Adipocyte (in vitro differentiated cells): ENCODE results near the gene CPM.

Experiments used
- DNase-seq: peaks from one replicate; pipeline ENCODE4 v3.0.0-alpha.2; 2015; ENCODE audit warnings: low read depth
- H3K27me3 ChIP-seq: replicated peaks from 2 replicates; pipeline ENCODE4 v1.7.0; 2013; ENCODE audit warnings: mild to moderate bottlenecking, low read length, moderate library complexity; ENCODE audit not compliant: control insufficient read depth, insufficient read depth
- H3K36me3 ChIP-seq: 2 replicates; pipeline ENCODE4 v1.7.0; 2013; ENCODE audit warnings: low read length, mild to moderate bottlenecking, moderate library complexity; ENCODE audit not compliant: control insufficient read depth, insufficient read depth, severe bottlenecking
- H3K4me1 ChIP-seq: 2 replicates; pipeline ENCODE4 v1.7.0; 2013; ENCODE audit warnings: mild to moderate bottlenecking, low read length, moderate library complexity; ENCODE audit not compliant: control insufficient read depth, insufficient read depth
- H3K4me3 ChIP-seq: 2 replicates; pipeline ENCODE4 v1.7.0; 2013; ENCODE audit warnings: mild to moderate bottlenecking, low read length, moderate library complexity
- H3K9ac ChIP-seq: 2 replicates; pipeline ENCODE4 v1.7.0; 2013; ENCODE audit warnings: mild to moderate bottlenecking, low read length, moderate library complexity
- H3K9me3 ChIP-seq: 2 replicates; pipeline ENCODE4 v1.7.0; 2013; ENCODE audit warnings: mild to moderate bottlenecking, low read length, moderate library complexity; ENCODE audit not compliant: control insufficient read depth

CPM gene

GRCh38 chr12:68970306-68970705 lies 37.3 kb upstream of the CPM start:
- Histone ChIP-seq H3K9ac (peak overlapping the region; percentile 26), H3K36me3 (no peaks in the 10 kb centered on the region), H3K4me1 (peaks cover 21% of the 10 kb centered on the region), H3K27me3 (no peaks in the 10 kb centered on the region), H3K9me3 (no peaks in the 10 kb centered on the region), H3K4me3 (no peak overlapping the region)
- no peak for DNase-seq

- no peak for DNase-seq
- peaks cover 43% of the 10 kb centered on the region for H3K4me1 ChIP-seq
- H3K9ac ChIP-seq: no peak overlapping the region
- no peaks in the 10 kb centered on the region for H3K36me3 ChIP-seq
- H3K27me3 ChIP-seq: no peaks in the 10 kb centered on the region
- H3K9me3 ChIP-seq: no peaks in the 10 kb centered on the region
- no peak overlapping the region for H3K4me3 ChIP-seq
Observed at GRCh38 chr12:68967046-68967445, 34.1 kb upstream of the CPM start.

GRCh38 chr12:68963856-68964745 lies 31.1 kb upstream of the CPM start:
- DNase-seq: no peak
- Histone ChIP-seq H3K9ac (no peak overlapping the region), H3K36me3 (no peaks in the 10 kb centered on the region), H3K27me3 (no peaks in the 10 kb centered on the region), H3K4me1 (peaks cover 40% of the 10 kb centered on the region), H3K4me3 (no peak overlapping the region), H3K9me3 (no peaks in the 10 kb centered on the region)

- peak; percentile 70 for DNase-seq
- peak overlapping the region; percentile 34 for H3K9ac ChIP-seq
- H3K9me3 ChIP-seq: no peaks in the 10 kb centered on the region
- H3K27me3 ChIP-seq: no peaks in the 10 kb centered on the region
- H3K4me3 ChIP-seq: no peak overlapping the region
- no peaks in the 10 kb centered on the region for H3K36me3 ChIP-seq
- H3K4me1 ChIP-seq: peaks cover 50% of the 10 kb centered on the region
Observed at GRCh38 chr12:68962877-68963855, 30.2 kb upstream of the CPM start.

- Histone ChIP-seq H3K9me3 (no peaks in the 10 kb centered on the region), H3K4me3 (no peak overlapping the region), H3K4me1 (peaks cover 62% of the 10 kb centered on the region), H3K27me3 (no peaks in the 10 kb centered on the region), H3K9ac (peak overlapping the region; percentile 72), H3K36me3 (no peaks in the 10 kb centered on the region)
- DNase-seq: no peak
Observed at GRCh38 chr12:68959891-68960464, 27.0 kb upstream of the CPM start.

- Histone ChIP-seq H3K9ac (peak overlapping the region; percentile 72), H3K9me3 (no peaks in the 10 kb centered on the region), H3K4me1 (peaks cover 63% of the 10 kb centered on the region), H3K4me3 (peak overlapping the region; percentile 5), H3K27me3 (no peaks in the 10 kb centered on the region), H3K36me3 (no peaks in the 10 kb centered on the region)
- no peak for DNase-seq
Observed at GRCh38 chr12:68959143-68959858, 26.3 kb upstream of the CPM start.

- DNase-seq: no peak
- H3K27me3 ChIP-seq: no peaks in the 10 kb centered on the region
- H3K4me3 ChIP-seq: peak overlapping the region; percentile 5
- H3K4me1 ChIP-seq: peaks cover 63% of the 10 kb centered on the region
- no peaks in the 10 kb centered on the region for H3K36me3 ChIP-seq
- H3K9me3 ChIP-seq: no peaks in the 10 kb centered on the region
- H3K9ac ChIP-seq: peak overlapping the region; percentile 72
Observed at GRCh38 chr12:68958322-68958721, 25.4 kb upstream of the CPM start.

GRCh38 chr12:68957273-68957672 lies 24.3 kb upstream of the CPM start:
- no peaks in the 10 kb centered on the region for H3K27me3 ChIP-seq
- H3K4me1 ChIP-seq: peaks cover 55% of the 10 kb centered on the region
- no peaks in the 10 kb centered on the region for H3K36me3 ChIP-seq
- peak; percentile 70 for DNase-seq
- H3K4me3 ChIP-seq: peak overlapping the region; percentile 17
- peak overlapping the region; percentile 38 for H3K9ac ChIP-seq
- no peaks in the 10 kb centered on the region for H3K9me3 ChIP-seq

- Histone ChIP-seq H3K27me3 (no peaks in the 10 kb centered on the region), H3K4me1 (peaks cover 60% of the 10 kb centered on the region), H3K4me3 (no peak overlapping the region), H3K36me3 (no peaks in the 10 kb centered on the region), H3K9me3 (no peaks in the 10 kb centered on the region), H3K9ac (peak overlapping the region; percentile 38)
- DNase-seq: no peak
Observed at GRCh38 chr12:68956466-68956865, 23.5 kb upstream of the CPM start.

- Histone ChIP-seq H3K4me3 (no peak overlapping the region), H3K9me3 (no peaks in the 10 kb centered on the region), H3K27me3 (no peaks in the 10 kb centered on the region), H3K4me1 (peaks cover 59% of the 10 kb centered on the region), H3K36me3 (no peaks in the 10 kb centered on the region), H3K9ac (no peak overlapping the region)
- no peak for DNase-seq
Observed at GRCh38 chr12:68954811-68955210, 21.8 kb upstream of the CPM start.
